WTC11 (cell line): ENCODE measurements around the gene SLC19A1. TPM values are rescaled to one million over a fixed set of nuclear protein-coding genes. Genes with fewer than 3 reads are reported as not detected.
"Not testable (repeated sequence)": the region's sequence is repeated elsewhere in the genome, so short reads cannot be mapped to it uniquely, and the experiment has no call there.

ENCODE experiments used
- ATAC-seq: fragments of 200-7000 bp; cut with Tn5 transposase; 2 replicates; pipeline ENCODE4 v1.10.0; 2021; ENCODE audit warnings: mild to moderate bottlenecking, moderate library complexity
- CTCF ChIA-PET: fragments of 300-600 bp; sonication (Branson Sonifier 250); formaldehyde crosslinking; loops from one replicate; lab custom pipeline; 2021; ENCODE audit warnings: antibody characterized with exemption; lab: Charles Lee
- POLR2A ChIA-PET: fragments of 350-600 bp; sonication (Branson Sonifier 250); formaldehyde crosslinking; loops from one replicate; lab custom pipeline; 2021; ENCODE audit warnings: antibody characterized with exemption; lab: Charles Lee
- DNase-seq: peaks from one replicate; pipeline ENCODE4 v3.0.0; 2021; ENCODE audit warnings: low spot score
- H3K27ac Mint-ChIP-seq: 2 replicates; pipeline ENCODE4 v1.8.0; 2021; ENCODE audit warnings: mixed read lengths
- H3K27me3 Mint-ChIP-seq: 2 replicates; pipeline ENCODE4 v1.8.0; 2021; ENCODE audit warnings: low read depth, mild to moderate bottlenecking, moderate library complexity, mixed read lengths
- H3K36me3 Mint-ChIP-seq: 2 replicates; pipeline ENCODE4 v1.8.0; 2021; ENCODE audit warnings: mixed read lengths
- H3K4me1 Mint-ChIP-seq: 2 replicates; pipeline ENCODE4 v1.8.0; 2022; ENCODE audit warnings: mixed read lengths
- H3K4me3 Mint-ChIP-seq: 2 replicates; pipeline ENCODE4 v1.8.0; 2021; ENCODE audit warnings: mild to moderate bottlenecking, moderate library complexity, mixed read lengths
- H3K9me3 Mint-ChIP-seq: 2 replicates; pipeline ENCODE4 v1.8.0; 2021; ENCODE audit warnings: mixed read lengths
- CBFB ChIP-seq: sonication (generic); formaldehyde crosslinking; IDR thresholded peaks from 2 replicates; pipeline ENCODE4 v1.8.1; 2022; ENCODE audit warnings: mild to moderate bottlenecking, low read depth, missing genetic modification reagents
- ELF4 ChIP-seq: sonication (generic); formaldehyde crosslinking; IDR thresholded peaks from 2 replicates; pipeline ENCODE4 v1.8.1; 2022; ENCODE audit warnings: low read depth, mild to moderate bottlenecking, moderate library complexity, missing genetic modification reagents
- EMX1 ChIP-seq: fragments of 250-450 bp; sonication (Bioruptor Pico); IDR thresholded peaks from 2 replicates; pipeline ENCODE4 v1.8.0; 2021; ENCODE audit warnings: mild to moderate bottlenecking
- GABPB1 ChIP-seq: sonication (generic); formaldehyde crosslinking; IDR thresholded peaks from 2 replicates; pipeline ENCODE4 v1.8.1; 2023; ENCODE audit warnings: mild to moderate bottlenecking, missing genetic modification reagents
- GTF2I ChIP-seq: fragments of 250-450 bp; sonication (Bioruptor Pico); conservative IDR thresholded peaks from 2 replicates; pipeline ENCODE4 v1.4.0; 2021; ENCODE audit warnings: mild to moderate bottlenecking
- IRF2 ChIP-seq: sonication (generic); formaldehyde crosslinking; IDR thresholded peaks from 2 replicates; pipeline ENCODE4 v1.8.0; 2022; ENCODE audit warnings: low read depth, missing genetic modification reagents, borderline replicate concordance
- JUN ChIP-seq: sonication (generic); formaldehyde crosslinking; IDR thresholded peaks from 2 replicates; pipeline ENCODE4 v1.8.0; 2023; ENCODE audit warnings: mild to moderate bottlenecking, missing genetic modification reagents
- NR2C2 ChIP-seq: sonication (generic); formaldehyde crosslinking; IDR thresholded peaks from 2 replicates; pipeline ENCODE4 v1.8.0; 2022; ENCODE audit warnings: mild to moderate bottlenecking, missing genetic modification reagents
- RORB ChIP-seq: fragments of 250-450 bp; sonication (Bioruptor Pico); IDR thresholded peaks from 2 replicates; pipeline ENCODE4 v1.9.0; 2021; ENCODE audit warnings: mild to moderate bottlenecking
- SMAD3 ChIP-seq: sonication (generic); formaldehyde crosslinking; IDR thresholded peaks from 2 replicates; pipeline ENCODE4 v1.8.0; 2022; ENCODE audit warnings: missing genetic modification reagents, mild to moderate bottlenecking, borderline replicate concordance
- TEAD4 ChIP-seq: sonication (generic); formaldehyde crosslinking; IDR thresholded peaks from 2 replicates; pipeline ENCODE4 v1.8.0; 2022; ENCODE audit warnings: mild to moderate bottlenecking, missing genetic modification reagents
- ZNF317 ChIP-seq: sonication (generic); formaldehyde crosslinking; IDR thresholded peaks from 2 replicates; pipeline ENCODE4 v1.8.1; 2023; ENCODE audit warnings: low read depth, mild to moderate bottlenecking, moderate library complexity, missing genetic modification reagents, borderline replicate concordance
- ZNF396 ChIP-seq: fragments of 250-450 bp; sonication (Bioruptor Pico); IDR thresholded peaks from 2 replicates; pipeline ENCODE4 v1.8.0; 2021; ENCODE audit warnings: mild to moderate bottlenecking, moderate library complexity, borderline replicate concordance
- total RNA-seq: library from RNA; stranded (reverse); gene quantifications from 3 replicates; pipeline ENCODE4 v1.2.3, GENCODE V29; 2021
- TF ChIP-seq, protein P1 (sequence below): sonication (generic); formaldehyde crosslinking; IDR thresholded peaks from 2 replicates; pipeline ENCODE4 v1.8.0; 2022; ENCODE audit warnings: mild to moderate bottlenecking, missing genetic modification reagents
- TF ChIP-seq, protein P2 (sequence below): fragments of 250-450 bp; sonication (Bioruptor Pico); IDR thresholded peaks from 2 replicates; pipeline ENCODE4 v1.8.0; 2021; ENCODE audit warnings: mild to moderate bottlenecking
- TF ChIP-seq, protein P3 (sequence below): sonication (generic); formaldehyde crosslinking; IDR thresholded peaks from 2 replicates; pipeline ENCODE4 v1.8.1; 2023; ENCODE audit warnings: mild to moderate bottlenecking, missing genetic modification reagents
- TF ChIP-seq, protein P4 (sequence below): sonication (generic); formaldehyde crosslinking; IDR thresholded peaks from 2 replicates; pipeline ENCODE4 v1.8.1; 2023; ENCODE audit warnings: mild to moderate bottlenecking, missing genetic modification reagents, moderate library complexity
- TF ChIP-seq, protein P5 (sequence below): sonication (generic); formaldehyde crosslinking; IDR thresholded peaks from 2 replicates; pipeline ENCODE4 v1.8.0; 2023; ENCODE audit warnings: missing genetic modification reagents, mild to moderate bottlenecking, borderline replicate concordance
- TF ChIP-seq, protein P6 (sequence below): sonication (generic); formaldehyde crosslinking; IDR thresholded peaks from 2 replicates; pipeline ENCODE4 v1.8.0; 2022; ENCODE audit warnings: missing genetic modification reagents
- TF ChIP-seq, protein P7 (sequence below): fragments of 200-600 bp; IDR thresholded peaks from 2 replicates; pipeline ENCODE4 v1.8.0; 2022; ENCODE audit warnings: antibody characterized with exemption

The SLC19A1 gene
- total RNA-seq, 1 experiment from 2014 or later = 29.8 TPM

DNA sequence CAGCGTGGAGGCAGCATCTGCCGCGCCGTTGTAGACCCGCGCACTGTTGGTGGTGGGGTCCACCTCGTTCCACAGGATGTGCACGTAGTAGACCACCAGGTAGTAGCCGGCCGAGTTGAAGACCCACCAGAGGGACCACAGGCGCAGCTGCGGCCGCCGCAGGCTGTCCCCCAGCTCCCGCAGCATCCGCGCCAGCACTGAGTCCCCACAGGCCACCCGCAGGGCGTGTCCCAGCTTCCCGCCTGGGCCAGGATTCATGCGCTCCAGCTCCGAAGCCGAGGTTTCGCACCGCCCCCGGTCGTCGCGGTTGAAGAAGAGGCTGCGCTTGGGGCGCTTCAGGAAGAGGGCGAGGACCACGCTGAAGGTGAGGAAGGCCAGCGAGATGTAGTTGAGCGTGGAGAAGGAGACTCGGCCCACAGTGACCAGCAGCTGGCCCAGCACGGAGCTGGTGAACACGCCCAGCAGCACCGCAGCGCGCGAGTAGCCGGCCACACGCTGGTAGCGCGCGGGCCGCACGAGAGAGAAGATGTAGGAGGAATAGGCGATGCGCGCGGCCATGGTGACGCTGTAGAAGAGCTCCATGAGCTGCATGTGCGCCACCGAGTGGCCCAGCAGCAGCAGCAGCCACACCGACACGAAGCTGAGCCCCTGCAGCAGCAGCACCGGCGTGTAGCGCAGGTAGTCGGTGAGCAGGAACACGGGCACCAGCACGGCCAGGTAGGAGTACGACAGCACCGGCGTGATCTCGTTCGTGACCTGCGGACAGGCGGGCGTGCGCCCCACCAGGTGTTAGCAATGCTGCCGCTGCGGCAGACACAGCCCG is 10.6 kb downstream of the SLC19A1 start:
- Mint-ChIP-seq H3K4me1 (0 out of 2 replicates have a peak, but pooled peaks cover 4% of the 10 kb centered on the region), H3K4me3 (no peak overlapping the region), H3K36me3 (peaks cover 17% of the 10 kb centered on the region), H3K27me3 (no peaks in the 10 kb centered on the region), H3K27ac (no peak overlapping the region), H3K9me3 (no peaks in the 10 kb centered on the region)
- POLR2A ChIA-PET = no interaction called here
- DNase-seq (peak; percentile 14), ATAC-seq (no peak)
- TF ChIP-seq, protein P1, sequence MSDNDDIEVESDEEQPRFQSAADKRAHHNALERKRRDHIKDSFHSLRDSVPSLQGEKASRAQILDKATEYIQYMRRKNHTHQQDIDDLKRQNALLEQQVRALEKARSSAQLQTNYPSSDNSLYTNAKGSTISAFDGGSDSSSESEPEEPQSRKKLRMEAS = no peak
- TF ChIP-seq, protein P2, sequence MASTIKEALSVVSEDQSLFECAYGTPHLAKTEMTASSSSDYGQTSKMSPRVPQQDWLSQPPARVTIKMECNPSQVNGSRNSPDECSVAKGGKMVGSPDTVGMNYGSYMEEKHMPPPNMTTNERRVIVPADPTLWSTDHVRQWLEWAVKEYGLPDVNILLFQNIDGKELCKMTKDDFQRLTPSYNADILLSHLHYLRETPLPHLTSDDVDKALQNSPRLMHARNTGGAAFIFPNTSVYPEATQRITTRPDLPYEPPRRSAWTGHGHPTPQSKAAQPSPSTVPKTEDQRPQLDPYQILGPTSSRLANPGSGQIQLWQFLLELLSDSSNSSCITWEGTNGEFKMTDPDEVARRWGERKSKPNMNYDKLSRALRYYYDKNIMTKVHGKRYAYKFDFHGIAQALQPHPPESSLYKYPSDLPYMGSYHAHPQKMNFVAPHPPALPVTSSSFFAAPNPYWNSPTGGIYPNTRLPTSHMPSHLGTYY (CRISPR knock-in tag) = no peak
- TF ChIP-seq, protein P3, sequence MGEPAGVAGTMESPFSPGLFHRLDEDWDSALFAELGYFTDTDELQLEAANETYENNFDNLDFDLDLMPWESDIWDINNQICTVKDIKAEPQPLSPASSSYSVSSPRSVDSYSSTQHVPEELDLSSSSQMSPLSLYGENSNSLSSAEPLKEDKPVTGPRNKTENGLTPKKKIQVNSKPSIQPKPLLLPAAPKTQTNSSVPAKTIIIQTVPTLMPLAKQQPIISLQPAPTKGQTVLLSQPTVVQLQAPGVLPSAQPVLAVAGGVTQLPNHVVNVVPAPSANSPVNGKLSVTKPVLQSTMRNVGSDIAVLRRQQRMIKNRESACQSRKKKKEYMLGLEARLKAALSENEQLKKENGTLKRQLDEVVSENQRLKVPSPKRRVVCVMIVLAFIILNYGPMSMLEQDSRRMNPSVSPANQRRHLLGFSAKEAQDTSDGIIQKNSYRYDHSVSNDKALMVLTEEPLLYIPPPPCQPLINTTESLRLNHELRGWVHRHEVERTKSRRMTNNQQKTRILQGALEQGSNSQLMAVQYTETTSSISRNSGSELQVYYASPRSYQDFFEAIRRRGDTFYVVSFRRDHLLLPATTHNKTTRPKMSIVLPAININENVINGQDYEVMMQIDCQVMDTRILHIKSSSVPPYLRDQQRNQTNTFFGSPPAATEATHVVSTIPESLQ (CRISPR knock-in tag) = no peak
- TF ChIP-seq GABPB1 (CRISPR knock-in tag) (no peak), SMAD3 (CRISPR knock-in tag) (no peak), EMX1 (no peak), IRF2 (CRISPR knock-in tag) (no peak), CBFB (CRISPR knock-in tag) (no peak), NR2C2 (CRISPR knock-in tag) (no peak), TEAD4 (CRISPR knock-in tag) (no peak), JUN (CRISPR knock-in tag) (no peak), ZNF396 (CRISPR knock-in tag) (no peak), GTF2I (CRISPR knock-in tag) (no peak), ZNF317 (CRISPR knock-in tag) (no peak), ELF4 (no peak), RORB (CRISPR knock-in tag) (no peak)
- TF ChIP-seq, protein P4, sequence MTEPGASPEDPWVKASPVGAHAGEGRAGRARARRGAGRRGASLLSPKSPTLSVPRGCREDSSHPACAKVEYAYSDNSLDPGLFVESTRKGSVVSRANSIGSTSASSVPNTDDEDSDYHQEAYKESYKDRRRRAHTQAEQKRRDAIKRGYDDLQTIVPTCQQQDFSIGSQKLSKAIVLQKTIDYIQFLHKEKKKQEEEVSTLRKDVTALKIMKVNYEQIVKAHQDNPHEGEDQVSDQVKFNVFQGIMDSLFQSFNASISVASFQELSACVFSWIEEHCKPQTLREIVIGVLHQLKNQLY (CRISPR knock-in tag) = no peak
- TF ChIP-seq, protein P5, sequence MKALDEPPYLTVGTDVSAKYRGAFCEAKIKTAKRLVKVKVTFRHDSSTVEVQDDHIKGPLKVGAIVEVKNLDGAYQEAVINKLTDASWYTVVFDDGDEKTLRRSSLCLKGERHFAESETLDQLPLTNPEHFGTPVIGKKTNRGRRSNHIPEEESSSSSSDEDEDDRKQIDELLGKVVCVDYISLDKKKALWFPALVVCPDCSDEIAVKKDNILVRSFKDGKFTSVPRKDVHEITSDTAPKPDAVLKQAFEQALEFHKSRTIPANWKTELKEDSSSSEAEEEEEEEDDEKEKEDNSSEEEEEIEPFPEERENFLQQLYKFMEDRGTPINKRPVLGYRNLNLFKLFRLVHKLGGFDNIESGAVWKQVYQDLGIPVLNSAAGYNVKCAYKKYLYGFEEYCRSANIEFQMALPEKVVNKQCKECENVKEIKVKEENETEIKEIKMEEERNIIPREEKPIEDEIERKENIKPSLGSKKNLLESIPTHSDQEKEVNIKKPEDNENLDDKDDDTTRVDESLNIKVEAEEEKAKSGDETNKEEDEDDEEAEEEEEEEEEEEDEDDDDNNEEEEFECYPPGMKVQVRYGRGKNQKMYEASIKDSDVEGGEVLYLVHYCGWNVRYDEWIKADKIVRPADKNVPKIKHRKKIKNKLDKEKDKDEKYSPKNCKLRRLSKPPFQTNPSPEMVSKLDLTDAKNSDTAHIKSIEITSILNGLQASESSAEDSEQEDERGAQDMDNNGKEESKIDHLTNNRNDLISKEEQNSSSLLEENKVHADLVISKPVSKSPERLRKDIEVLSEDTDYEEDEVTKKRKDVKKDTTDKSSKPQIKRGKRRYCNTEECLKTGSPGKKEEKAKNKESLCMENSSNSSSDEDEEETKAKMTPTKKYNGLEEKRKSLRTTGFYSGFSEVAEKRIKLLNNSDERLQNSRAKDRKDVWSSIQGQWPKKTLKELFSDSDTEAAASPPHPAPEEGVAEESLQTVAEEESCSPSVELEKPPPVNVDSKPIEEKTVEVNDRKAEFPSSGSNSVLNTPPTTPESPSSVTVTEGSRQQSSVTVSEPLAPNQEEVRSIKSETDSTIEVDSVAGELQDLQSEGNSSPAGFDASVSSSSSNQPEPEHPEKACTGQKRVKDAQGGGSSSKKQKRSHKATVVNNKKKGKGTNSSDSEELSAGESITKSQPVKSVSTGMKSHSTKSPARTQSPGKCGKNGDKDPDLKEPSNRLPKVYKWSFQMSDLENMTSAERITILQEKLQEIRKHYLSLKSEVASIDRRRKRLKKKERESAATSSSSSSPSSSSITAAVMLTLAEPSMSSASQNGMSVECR (CRISPR knock-in tag) = no peak
- TF ChIP-seq, protein P6, sequence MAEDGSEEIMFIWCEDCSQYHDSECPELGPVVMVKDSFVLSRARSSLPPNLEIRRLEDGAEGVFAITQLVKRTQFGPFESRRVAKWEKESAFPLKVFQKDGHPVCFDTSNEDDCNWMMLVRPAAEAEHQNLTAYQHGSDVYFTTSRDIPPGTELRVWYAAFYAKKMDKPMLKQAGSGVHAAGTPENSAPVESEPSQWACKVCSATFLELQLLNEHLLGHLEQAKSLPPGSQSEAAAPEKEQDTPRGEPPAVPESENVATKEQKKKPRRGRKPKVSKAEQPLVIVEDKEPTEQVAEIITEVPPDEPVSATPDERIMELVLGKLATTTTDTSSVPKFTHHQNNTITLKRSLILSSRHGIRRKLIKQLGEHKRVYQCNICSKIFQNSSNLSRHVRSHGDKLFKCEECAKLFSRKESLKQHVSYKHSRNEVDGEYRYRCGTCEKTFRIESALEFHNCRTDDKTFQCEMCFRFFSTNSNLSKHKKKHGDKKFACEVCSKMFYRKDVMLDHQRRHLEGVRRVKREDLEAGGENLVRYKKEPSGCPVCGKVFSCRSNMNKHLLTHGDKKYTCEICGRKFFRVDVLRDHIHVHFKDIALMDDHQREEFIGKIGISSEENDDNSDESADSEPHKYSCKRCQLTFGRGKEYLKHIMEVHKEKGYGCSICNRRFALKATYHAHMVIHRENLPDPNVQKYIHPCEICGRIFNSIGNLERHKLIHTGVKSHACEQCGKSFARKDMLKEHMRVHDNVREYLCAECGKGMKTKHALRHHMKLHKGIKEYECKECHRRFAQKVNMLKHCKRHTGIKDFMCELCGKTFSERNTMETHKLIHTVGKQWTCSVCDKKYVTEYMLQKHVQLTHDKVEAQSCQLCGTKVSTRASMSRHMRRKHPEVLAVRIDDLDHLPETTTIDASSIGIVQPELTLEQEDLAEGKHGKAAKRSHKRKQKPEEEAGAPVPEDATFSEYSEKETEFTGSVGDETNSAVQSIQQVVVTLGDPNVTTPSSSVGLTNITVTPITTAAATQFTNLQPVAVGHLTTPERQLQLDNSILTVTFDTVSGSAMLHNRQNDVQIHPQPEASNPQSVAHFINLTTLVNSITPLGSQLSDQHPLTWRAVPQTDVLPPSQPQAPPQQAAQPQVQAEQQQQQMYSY = no peak
- TF ChIP-seq, protein P7, sequence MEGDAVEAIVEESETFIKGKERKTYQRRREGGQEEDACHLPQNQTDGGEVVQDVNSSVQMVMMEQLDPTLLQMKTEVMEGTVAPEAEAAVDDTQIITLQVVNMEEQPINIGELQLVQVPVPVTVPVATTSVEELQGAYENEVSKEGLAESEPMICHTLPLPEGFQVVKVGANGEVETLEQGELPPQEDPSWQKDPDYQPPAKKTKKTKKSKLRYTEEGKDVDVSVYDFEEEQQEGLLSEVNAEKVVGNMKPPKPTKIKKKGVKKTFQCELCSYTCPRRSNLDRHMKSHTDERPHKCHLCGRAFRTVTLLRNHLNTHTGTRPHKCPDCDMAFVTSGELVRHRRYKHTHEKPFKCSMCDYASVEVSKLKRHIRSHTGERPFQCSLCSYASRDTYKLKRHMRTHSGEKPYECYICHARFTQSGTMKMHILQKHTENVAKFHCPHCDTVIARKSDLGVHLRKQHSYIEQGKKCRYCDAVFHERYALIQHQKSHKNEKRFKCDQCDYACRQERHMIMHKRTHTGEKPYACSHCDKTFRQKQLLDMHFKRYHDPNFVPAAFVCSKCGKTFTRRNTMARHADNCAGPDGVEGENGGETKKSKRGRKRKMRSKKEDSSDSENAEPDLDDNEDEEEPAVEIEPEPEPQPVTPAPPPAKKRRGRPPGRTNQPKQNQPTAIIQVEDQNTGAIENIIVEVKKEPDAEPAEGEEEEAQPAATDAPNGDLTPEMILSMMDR = no peak
- CTCF ChIA-PET = interaction anchor here (1.6 kb wide), 1 partner anchor 244 kb away, joined by 3 read pairs; the partner anchor contains the start of gene POFUT2

DNA sequence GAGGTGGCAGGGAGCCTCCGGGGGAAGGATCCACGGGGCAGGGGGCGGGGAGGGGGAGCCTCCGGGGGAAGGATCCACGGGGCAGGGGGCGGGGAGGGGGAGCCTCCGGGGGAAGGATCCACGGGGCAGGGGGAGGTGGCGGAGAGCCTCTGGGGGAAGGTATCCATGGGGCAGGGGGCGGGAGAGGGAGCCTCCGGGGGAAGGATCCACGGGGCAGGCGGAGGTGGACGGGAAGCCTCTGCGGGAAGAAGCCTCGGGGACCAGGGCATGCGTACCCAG is 11.2 kb downstream of the SLC19A1 start:
- H3K4me1 Mint-ChIP-seq, H3K27me3 Mint-ChIP-seq, ATAC-seq, DNase-seq, H3K9me3 Mint-ChIP-seq, POLR2A ChIA-PET, H3K27ac Mint-ChIP-seq, H3K4me3 Mint-ChIP-seq: not testable (repeated sequence)
- peaks cover 17% of the 10 kb centered on the region for H3K36me3 Mint-ChIP-seq
- CTCF ChIA-PET = interaction anchor here (1.6 kb wide), 1 partner anchor 243 kb away, joined by 3 read pairs; the partner anchor contains the start of gene POFUT2
